Smooth muscle cell (in vitro differentiated cells): ENCODE measurements around the gene DLX1. TPM values are rescaled to one million over a fixed set of nuclear protein-coding genes. Genes with fewer than 3 reads are reported as not detected.
"Not testable (repeated sequence)": the region's sequence is repeated elsewhere in the genome, so short reads cannot be mapped to it uniquely, and the experiment has no call there.

Experiments used
- DNase-seq: peaks from one replicate; lab custom pipeline; 2025; ENCODE audit not compliant: unreplicated experiment; lab: John Stamatoyannopoulos, UW
- H2AFZ ChIP-seq: fragments of 200-600 bp; sonication (generic); 2 replicates; pipeline ENCODE4 v1.6.0; 2016; ENCODE audit warnings: antibody characterized with exemption, low read depth, mild to moderate bottlenecking
- H3F3A ChIP-seq: fragments of 200-600 bp; sonication (generic); 2 replicates; pipeline ENCODE4 v1.6.0; 2017; ENCODE audit warnings: antibody characterized with exemption, low read depth
- H3K27ac ChIP-seq: fragments of 200-600 bp; sonication (generic); 2 replicates; pipeline ENCODE4 v1.5.1; 2016; ENCODE audit warnings: low read depth, mild to moderate bottlenecking
- H3K27me3 ChIP-seq: fragments of 200-600 bp; sonication (generic); 2 replicates; pipeline ENCODE4 v1.6.1; 2016; ENCODE audit warnings: low read depth, mild to moderate bottlenecking
- H3K36me3 ChIP-seq: fragments of 200-600 bp; sonication (generic); 2 replicates; pipeline ENCODE4 v1.5.1; 2016; ENCODE audit warnings: low read depth
- H3K4me1 ChIP-seq: fragments of 200-600 bp; sonication (generic); 2 replicates; pipeline ENCODE4 v1.5.1; 2016; ENCODE audit warnings: low read depth
- H3K4me2 ChIP-seq: fragments of 200-600 bp; sonication (generic); 2 replicates; pipeline ENCODE4 v1.6.0; 2016; ENCODE audit warnings: mild to moderate bottlenecking
- H3K4me3 ChIP-seq: fragments of 200-600 bp; sonication (generic); 2 replicates; pipeline ENCODE4 v1.5.1; 2016; ENCODE audit warnings: mild to moderate bottlenecking
- H3K79me2 ChIP-seq: fragments of 200-600 bp; sonication (generic); 2 replicates; pipeline ENCODE4 v1.6.0; 2016; ENCODE audit warnings: low read depth, mild to moderate bottlenecking
- H3K9ac ChIP-seq: fragments of 200-600 bp; sonication (generic); 2 replicates; pipeline ENCODE4 v1.6.0; 2016; ENCODE audit warnings: low read depth
- H3K9me3 ChIP-seq: fragments of 200-600 bp; sonication (generic); replicated peaks from 2 replicates; pipeline ENCODE4 v1.5.1; 2016; ENCODE audit warnings: low read depth
- H4K20me1 ChIP-seq: fragments of 200-600 bp; sonication (generic); 2 replicates; pipeline ENCODE4 v1.6.0; 2016; ENCODE audit warnings: low read depth
- WGBS: methylation state at CpG from one replicate; pipeline ENCODE4 v1.1.7; 2016; ENCODE audit warnings: low lambda C conversion rate; 5-methylcytosine and 5-hydroxymethylcytosine counted together
- polyA plus RNA-seq: library from polyadenylated mRNA; unstranded; fragments of >200 nt; fragmentation: Nextera tagmentation; extraction: Ambion mirVana; gene quantifications from 2 replicates; pipeline ENCODE4 v1.2.1, GENCODE V29; 2016
- total RNA-seq: library from RNA; depleted of rRNA; stranded (reverse); fragments of >200 nt; gene quantifications from 2 replicates; pipeline ENCODE4 v1.2.3, GENCODE V29; 2014
- TF ChIP-seq, protein P1 (sequence below): fragments of 200-600 bp; sonication (generic); IDR thresholded peaks from 2 replicates; pipeline ENCODE4 v1.5.1; 2017; ENCODE audit warnings: borderline replicate concordance, mild to moderate bottlenecking, antibody characterized with exemption; ENCODE audit not compliant: insufficient read depth, poor library complexity, severe bottlenecking

Gene DLX1
- total and polyA plus RNA-seq, 2 experiments from 2014 or later: 3.3 to 3.5 TPM

DNA sequence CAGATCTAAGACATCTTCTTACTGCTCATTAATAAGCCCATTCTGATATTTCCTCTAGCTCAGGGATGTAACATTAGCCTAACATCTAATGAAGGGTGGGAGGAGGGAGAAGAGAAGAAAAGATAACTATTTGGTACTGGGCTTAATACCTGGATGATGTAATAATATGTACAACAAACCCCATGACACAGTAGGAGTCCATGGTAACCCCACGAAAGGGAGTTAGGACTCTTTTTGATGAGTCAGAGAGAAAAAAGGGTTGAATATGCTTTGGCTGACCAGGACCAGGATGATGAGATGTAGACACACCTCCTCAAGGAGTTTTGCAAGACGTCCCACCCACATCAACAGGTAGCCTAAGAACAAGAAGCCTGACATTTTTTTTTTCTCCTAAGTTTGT lies 51.8 kb downstream of the DLX1 start:
- Histone ChIP-seq H3K27me3 (no peaks in the 10 kb centered on the region), H3K4me3 (no peak overlapping the region), H3K36me3 (no peaks in the 10 kb centered on the region), H3K27ac (no peak overlapping the region), H3K9me3 (no peaks in the 10 kb centered on the region), H4K20me1 (no peaks in the 10 kb centered on the region), H3K9ac (no peak overlapping the region), H3K4me1 (peaks cover 14% of the 10 kb centered on the region), H3K79me2 (no peaks in the 10 kb centered on the region), H2AFZ (no peak overlapping the region), H3K4me2 (no peak overlapping the region), H3F3A (no peaks in the 10 kb centered on the region)
- no peak for DNase-seq
- 85% methylated on average over 2 of the region's 2 CpGs for WGBS
- TF ChIP-seq, protein P1, sequence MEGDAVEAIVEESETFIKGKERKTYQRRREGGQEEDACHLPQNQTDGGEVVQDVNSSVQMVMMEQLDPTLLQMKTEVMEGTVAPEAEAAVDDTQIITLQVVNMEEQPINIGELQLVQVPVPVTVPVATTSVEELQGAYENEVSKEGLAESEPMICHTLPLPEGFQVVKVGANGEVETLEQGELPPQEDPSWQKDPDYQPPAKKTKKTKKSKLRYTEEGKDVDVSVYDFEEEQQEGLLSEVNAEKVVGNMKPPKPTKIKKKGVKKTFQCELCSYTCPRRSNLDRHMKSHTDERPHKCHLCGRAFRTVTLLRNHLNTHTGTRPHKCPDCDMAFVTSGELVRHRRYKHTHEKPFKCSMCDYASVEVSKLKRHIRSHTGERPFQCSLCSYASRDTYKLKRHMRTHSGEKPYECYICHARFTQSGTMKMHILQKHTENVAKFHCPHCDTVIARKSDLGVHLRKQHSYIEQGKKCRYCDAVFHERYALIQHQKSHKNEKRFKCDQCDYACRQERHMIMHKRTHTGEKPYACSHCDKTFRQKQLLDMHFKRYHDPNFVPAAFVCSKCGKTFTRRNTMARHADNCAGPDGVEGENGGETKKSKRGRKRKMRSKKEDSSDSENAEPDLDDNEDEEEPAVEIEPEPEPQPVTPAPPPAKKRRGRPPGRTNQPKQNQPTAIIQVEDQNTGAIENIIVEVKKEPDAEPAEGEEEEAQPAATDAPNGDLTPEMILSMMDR: no peak

DNA sequence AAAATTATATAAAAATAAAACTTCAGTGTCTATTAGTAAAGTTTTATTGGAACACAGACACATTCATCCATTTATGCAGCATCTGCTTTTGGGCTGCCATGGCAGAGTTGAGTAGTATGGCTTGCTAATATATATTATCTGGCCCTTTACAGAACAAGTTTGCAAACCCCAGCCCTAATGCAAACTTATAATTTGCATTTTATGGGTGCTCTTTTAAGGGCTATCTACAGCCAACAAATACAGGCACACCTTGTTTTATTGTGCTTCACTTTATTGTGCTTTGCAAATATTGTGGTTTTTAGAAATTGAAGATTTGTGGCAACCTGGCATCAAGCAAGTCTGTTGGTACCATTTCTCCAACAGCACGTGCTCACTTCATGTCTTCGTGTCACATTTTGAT lies 52.6 kb downstream of the DLX1 start:
- no peaks in the 10 kb centered on the region for H3K79me2 ChIP-seq
- no peak overlapping the region for H3K4me2 ChIP-seq
- no peaks in the 10 kb centered on the region for H3K27me3 ChIP-seq
- H3K9me3 ChIP-seq: no peaks in the 10 kb centered on the region
- H4K20me1 ChIP-seq: no peaks in the 10 kb centered on the region
- WGBS: 98% methylated on average over 2 of the region's 2 CpGs
- H3F3A ChIP-seq: no peaks in the 10 kb centered on the region
- H3K27ac ChIP-seq: no peak overlapping the region
- TF ChIP-seq, protein P1: no peak
- no peak for DNase-seq
- no peak overlapping the region for H3K9ac ChIP-seq
- peaks cover 6% of the 10 kb centered on the region for H3K4me1 ChIP-seq
- no peak overlapping the region for H3K4me3 ChIP-seq
- no peaks in the 10 kb centered on the region for H3K36me3 ChIP-seq
- no peak overlapping the region for H2AFZ ChIP-seq

DNA sequence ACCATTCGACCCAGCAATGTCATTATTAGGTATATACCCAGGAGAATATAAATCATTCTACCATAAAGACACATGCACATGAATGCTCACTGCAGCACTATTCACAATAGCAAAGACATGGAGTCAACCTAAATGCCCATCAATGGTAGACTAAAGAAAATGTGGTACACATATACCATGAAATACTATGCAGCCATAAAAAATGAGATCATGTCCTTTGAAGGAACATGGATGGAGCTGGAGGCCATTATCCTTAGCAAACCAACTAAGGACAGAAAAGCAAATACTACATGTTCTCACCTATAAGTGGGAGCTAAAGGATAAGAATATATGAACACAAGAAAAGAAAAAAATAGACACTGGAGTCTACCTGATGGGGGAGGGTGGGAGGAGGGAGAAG lies 53.4 kb downstream of the DLX1 start:
- H3K4me2 ChIP-seq, H3K4me1 ChIP-seq, H3K79me2 ChIP-seq, H3K9me3 ChIP-seq, H3F3A ChIP-seq, H3K27ac ChIP-seq, H3K27me3 ChIP-seq, H2AFZ ChIP-seq, H4K20me1 ChIP-seq, DNase-seq, H3K36me3 ChIP-seq, H3K9ac ChIP-seq, H3K4me3 ChIP-seq: not testable (repeated sequence)
- WGBS: 90% methylated on average over 1 of the region's 1 CpG

Other genes starting within 250 kb of the DLX1 start
- gene SLC25A12, start 191.3 kb upstream of the DLX1 start, total RNA-seq: 22.3 and 22.4 TPM in 2 replicates
- gene SLC25A12, start 191.3 kb upstream of the DLX1 start, polyA plus RNA-seq: 10.5 and 11.2 TPM in 2 replicates
- 46.7 and 65.7 TPM in 2 replicates for gene HAT1, start 163.0 kb upstream of the DLX1 start, total RNA-seq
- 56.6 and 59.1 TPM in 2 replicates for gene HAT1, start 163.0 kb upstream of the DLX1 start, polyA plus RNA-seq
- 5.7 and 5.9 TPM in 2 replicates for gene METAP1D, start 85.6 kb upstream of the DLX1 start, total RNA-seq
- gene METAP1D, start 85.6 kb upstream of the DLX1 start, polyA plus RNA-seq: 3.6 and 7.5 TPM in 2 replicates
- 1.9 and 3.6 TPM in 2 replicates for gene DLX2, start 17.4 kb downstream of the DLX1 start, total RNA-seq
- 1.9 and 8.5 TPM in 2 replicates for gene DLX2, start 17.4 kb downstream of the DLX1 start, polyA plus RNA-seq